HK-2 (cell line): ENCODE data around the gene CMIP.

ENCODE experiments used
- DNase-seq: peaks from one replicate; pipeline ENCODE4 v3.0.0-alpha.2; 2018; ENCODE audit not compliant: unreplicated experiment

The CMIP gene

GRCh38 chr16:81585785-81586184 lies 141.2 kb downstream of the CMIP start:
- no peak for DNase-seq

GRCh38 chr16:81586417-81586816 lies 141.8 kb downstream of the CMIP start:
- no peak for DNase-seq

- no peak for DNase-seq
These were observed 142.5 kb downstream of the CMIP start for GRCh38 chr16:81586977-81587625.

- no peak for DNase-seq
These were observed 143.1 kb downstream of the CMIP start for GRCh38 chr16:81587626-81588160.

GRCh38 chr16:81588326-81589081 lies 143.9 kb downstream of the CMIP start:
- no peak for DNase-seq

- DNase-seq: no peak
These were observed 145.5 kb downstream of the CMIP start for GRCh38 chr16:81589975-81590650.

- no peak for DNase-seq
These were observed 146.3 kb downstream of the CMIP start for GRCh38 chr16:81590714-81591544.

GRCh38 chr16:81591545-81591870 lies 146.9 kb downstream of the CMIP start:
- DNase-seq: no peak

- DNase-seq: no peak
These were observed 147.8 kb downstream of the CMIP start for GRCh38 chr16:81592353-81592866.

GRCh38 chr16:81593481-81593880 lies 148.9 kb downstream of the CMIP start:
- DNase-seq: no peak

- DNase-seq: no peak
These were observed 151.2 kb downstream of the CMIP start for GRCh38 chr16:81595629-81596292.

GRCh38 chr16:81597079-81597658 lies 152.6 kb downstream of the CMIP start:
- DNase-seq: no peak

GRCh38 chr16:81598083-81598482 lies 153.5 kb downstream of the CMIP start:
- no peak for DNase-seq

- no peak for DNase-seq
These were observed 154.6 kb downstream of the CMIP start for GRCh38 chr16:81599034-81599744.

GRCh38 chr16:81600275-81600674 lies 155.7 kb downstream of the CMIP start:
- peak; percentile 58 for DNase-seq

GRCh38 chr16:81601008-81601428 lies 156.4 kb downstream of the CMIP start:
- DNase-seq: peak; percentile 25

GRCh38 chr16:81601601-81602255 lies 157.1 kb downstream of the CMIP start:
- DNase-seq: no peak

GRCh38 chr16:81602256-81602776 lies 157.7 kb downstream of the CMIP start:
- no peak for DNase-seq

GRCh38 chr16:81602792-81603191 lies 158.2 kb downstream of the CMIP start:
- DNase-seq: no peak
